Caco-2 (cell line): ENCODE results near the gene RAP1GAP2. TPM values are rescaled to one million over a fixed set of nuclear protein-coding genes. Genes with fewer than 3 reads are reported as not detected.

Experiments
- BruUV-seq: library from RNA; stranded (reverse); fragments of 400-500 nt; replicated peaks from 2 replicates; lab custom pipeline; 2021; lab: Mats Ljungman, UMichigan
- CTCF ChIA-PET: fragments of 300-600 bp; sonication (Branson Sonifier 250); formaldehyde crosslinking; loops from one replicate; lab custom pipeline; 2022; ENCODE audit warnings: antibody characterized with exemption; lab: Charles Lee
- POLR2A ChIA-PET: fragments of 300-600 bp; sonication (Branson Sonifier 250); formaldehyde crosslinking; loops from one replicate; lab custom pipeline; 2022; ENCODE audit warnings: antibody characterized with exemption; lab: Charles Lee
- DNase-seq, 2 experiments: peaks; one replicate each; pipeline versions ENCODE4 v3.0.0 to v3.0.0-alpha.2; 2020 to 2022
- H3K27me3 ChIP-seq: replicated peaks from 2 replicates; pipeline ENCODE4 v1.6.0; 2011; ENCODE audit warnings: low read length; ENCODE audit not compliant: control insufficient read depth, insufficient read depth
- H3K36me3 ChIP-seq: 2 replicates; pipeline ENCODE4 v1.5.1; 2011; ENCODE audit warnings: low read length; ENCODE audit not compliant: control insufficient read depth, insufficient read depth
- H3K4me1 ChIP-seq: fragments of 250-450 bp; sonication (Bioruptor Pico); 2 replicates; pipeline ENCODE4 v1.5.1; 2020; ENCODE audit warnings: mild to moderate bottlenecking
- H3K4me3 ChIP-seq: 2 replicates; pipeline ENCODE4 v1.5.1; 2011; ENCODE audit warnings: low read depth, mild to moderate bottlenecking, control low read depth, low read length
- H3K9me3 ChIP-seq: fragments of 250-450 bp; sonication (Bioruptor Pico); 2 replicates; pipeline ENCODE4 v1.5.1; 2020; ENCODE audit warnings: mild to moderate bottlenecking, moderate library complexity
- H3K27ac Mint-ChIP-seq: one replicate; pipeline ENCODE4 v1.8.0; 2022; ENCODE audit warnings: mixed read lengths; ENCODE audit not compliant: unreplicated experiment
- H3K27me3 Mint-ChIP-seq: one replicate; pipeline ENCODE4 v1.8.0; 2022; ENCODE audit warnings: mixed read lengths; ENCODE audit not compliant: insufficient read depth, unreplicated experiment
- H3K36me3 Mint-ChIP-seq: one replicate; pipeline ENCODE4 v1.8.0; 2022; ENCODE audit warnings: mild to moderate bottlenecking, mixed read lengths; ENCODE audit not compliant: insufficient read depth, unreplicated experiment
- H3K4me1 Mint-ChIP-seq: one replicate; pipeline ENCODE4 v1.8.0; 2022; ENCODE audit warnings: low read depth, mixed read lengths; ENCODE audit not compliant: unreplicated experiment
- H3K4me3 Mint-ChIP-seq: one replicate; pipeline ENCODE4 v1.8.0; 2022; ENCODE audit warnings: mild to moderate bottlenecking, moderate library complexity, mixed read lengths; ENCODE audit not compliant: unreplicated experiment
- H3K9me3 Mint-ChIP-seq: one replicate; pipeline ENCODE4 v1.8.0; 2022; ENCODE audit warnings: mixed read lengths; ENCODE audit not compliant: unreplicated experiment
- CTCF ChIP-seq, 2 experiments: fragments of 200-600 bp in 1 of 2; IDR thresholded peaks; 1 replicate in 1 of 2; 2 replicates in 1 of 2; pipeline versions ENCODE4 v1.5.1 to v1.8.0; 2011 to 2022; ENCODE audit warnings: antibody characterized with exemption in 1 of 2, control low read depth in 1 of 2, inconsistent platforms in 1 of 2, low read depth in 1 of 2, low read length in 1 of 2, mild to moderate bottlenecking in 1 of 2, moderate library complexity in 1 of 2; ENCODE audit not compliant: insufficient read depth in 1 of 2, severe bottlenecking in 1 of 2, unreplicated experiment in 1 of 2
- intact Hi-C: fragments of 100-400 bp; cut with micrococcal nuclease; formaldehyde crosslinking; loops from one replicate; pipeline ENCODE4 v1.10.0; 2022; ENCODE audit not compliant: unreplicated experiment
- total RNA-seq: library from RNA; stranded (reverse); gene quantifications from 2 replicates; pipeline ENCODE4 v1.2.3, GENCODE V29; 2022

RAP1GAP2 gene
- total RNA-seq, 1 experiment from 2014 or later: 45.3 TPM

GRCh38 chr17:2955931-2956582 is 159.8 kb downstream of the RAP1GAP2 start:
- Mint-ChIP-seq H3K4me1 (peaks cover 36% of the 10 kb centered on the region), H3K36me3 (peaks cover 16% of the 10 kb centered on the region), H3K27ac (peak overlapping the region; percentile 19), H3K9me3 (no peaks in the 10 kb centered on the region), H3K4me3 (no peak overlapping the region), H3K27me3 (no peaks in the 10 kb centered on the region)
- Histone ChIP-seq H3K4me3 (no peak overlapping the region), H3K9me3 (no peaks in the 10 kb centered on the region), H3K27me3 (no peaks in the 10 kb centered on the region), H3K4me1 (peaks cover 20% of the 10 kb centered on the region), H3K36me3 (no peaks in the 10 kb centered on the region)
- no TSS peak for BruUV-seq
- DNase-seq: no peak
- ChIA-PET CTCF (no interaction called here), POLR2A (interaction anchor here (0.7 kb wide), 1 partner anchor 10 kb away, joined by 7 read pairs; no protein-coding TSS in a partner anchor)
- TF ChIP-seq CTCF (IDR thresholded peaks at IDR 0.05; ENCODE audit: insufficient read depth in 1 of 2, low read depth in 1 of 2, low read length in 1 of 2, severe bottlenecking in 1 of 2, unreplicated experiment in 1 of 2): no peak
- intact Hi-C loops: no loop called here

- Histone ChIP-seq H3K9me3 (no peaks in the 10 kb centered on the region), H3K36me3 (no peaks in the 10 kb centered on the region), H3K27me3 (no peaks in the 10 kb centered on the region), H3K4me3 (no peak overlapping the region), H3K4me1 (peaks cover 34% of the 10 kb centered on the region)
- Mint-ChIP-seq H3K27me3 (no peaks in the 10 kb centered on the region), H3K4me1 (peaks cover 46% of the 10 kb centered on the region), H3K27ac (no peak overlapping the region), H3K4me3 (no peak overlapping the region), H3K9me3 (no peaks in the 10 kb centered on the region), H3K36me3 (peaks cover 16% of the 10 kb centered on the region)
- no TSS peak for BruUV-seq
- TF ChIP-seq CTCF (IDR thresholded peaks at IDR 0.05; ENCODE audit: insufficient read depth in 1 of 2, low read depth in 1 of 2, low read length in 1 of 2, severe bottlenecking in 1 of 2, unreplicated experiment in 1 of 2): no peak
- intact Hi-C loops: no loop called here
- ChIA-PET CTCF (no interaction called here), POLR2A (no interaction called here)
- DNase-seq: no peak
Measured at GRCh38 chr17:2957631-2958286, 161.5 kb downstream of the RAP1GAP2 start.

GRCh38 chr17:2958706-2959222 is 162.5 kb downstream of the RAP1GAP2 start:
- Mint-ChIP-seq H3K4me1 (peaks cover 46% of the 10 kb centered on the region), H3K27me3 (no peaks in the 10 kb centered on the region), H3K4me3 (no peak overlapping the region), H3K36me3 (peaks cover 16% of the 10 kb centered on the region), H3K27ac (peak overlapping the region; percentile 23), H3K9me3 (no peaks in the 10 kb centered on the region)
- peaks cover 34% of the 10 kb centered on the region for H3K4me1 ChIP-seq
- intact Hi-C loops: no loop called here
- no peaks in the 10 kb centered on the region for H3K9me3 ChIP-seq
- no TSS peak for BruUV-seq
- no peaks in the 10 kb centered on the region for H3K27me3 ChIP-seq
- DNase-seq: no peak
- no peak for TF ChIP-seq CTCF (IDR thresholded peaks at IDR 0.05; ENCODE audit: insufficient read depth in 1 of 2, low read depth in 1 of 2, low read length in 1 of 2, severe bottlenecking in 1 of 2, unreplicated experiment in 1 of 2)
- ChIA-PET CTCF (no interaction called here), POLR2A (no interaction called here)
- H3K36me3 ChIP-seq: no peaks in the 10 kb centered on the region
- H3K4me3 ChIP-seq: no peak overlapping the region
